GM15510 (cell line): ENCODE data around the gene SIGLEC5.

ENCODE experiments used
- POLR2A ChIP-seq: IDR thresholded peaks from 3 replicates; pipeline ENCODE4 v1.6.1; 2011; ENCODE audit warnings: borderline replicate concordance; ENCODE audit not compliant: insufficient read length; ENCODE audit errors: extremely low read depth

The SIGLEC5 gene

DNA sequence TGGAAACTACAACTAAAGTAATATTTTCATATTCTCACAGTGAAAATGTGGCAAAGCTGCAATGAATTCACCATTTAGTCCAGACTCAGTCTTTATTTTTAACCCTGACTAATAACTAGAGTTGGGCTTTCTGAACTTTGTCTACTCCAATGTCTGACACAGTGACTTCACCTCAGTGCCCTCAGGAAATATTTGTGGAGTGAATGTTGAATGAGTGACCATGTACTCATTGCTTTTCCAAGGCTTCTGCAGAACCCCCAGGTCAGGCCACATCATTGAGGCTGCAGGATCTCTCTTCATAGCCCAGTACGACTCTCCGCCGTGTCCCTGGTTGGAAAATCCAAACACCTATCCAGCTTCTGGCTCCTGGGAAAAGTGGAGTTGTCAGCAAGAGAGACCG lies 57.3 kb downstream of the SIGLEC5 start:
- TF ChIP-seq POLR2A, result no peak

DNA sequence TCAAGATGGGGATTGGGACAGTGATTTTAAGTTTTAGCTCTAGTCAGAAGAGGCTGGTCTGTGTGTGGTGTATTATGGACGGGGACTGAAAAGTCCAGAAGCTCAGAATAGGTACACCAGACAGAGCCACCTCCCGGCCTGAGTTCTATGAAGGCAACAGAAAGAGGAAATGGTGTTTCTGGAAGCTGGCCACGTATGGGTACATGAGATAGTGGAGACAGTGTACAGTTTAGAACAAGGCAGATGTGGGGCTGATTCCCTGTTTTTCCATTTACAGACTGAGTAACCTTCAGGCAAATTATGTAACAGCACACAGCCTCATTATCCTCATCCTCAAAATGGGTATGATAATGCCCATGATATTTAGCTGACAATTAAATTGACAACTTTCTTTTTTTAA lies 57.8 kb downstream of the SIGLEC5 start:
- TF ChIP-seq POLR2A, result no peak

DNA sequence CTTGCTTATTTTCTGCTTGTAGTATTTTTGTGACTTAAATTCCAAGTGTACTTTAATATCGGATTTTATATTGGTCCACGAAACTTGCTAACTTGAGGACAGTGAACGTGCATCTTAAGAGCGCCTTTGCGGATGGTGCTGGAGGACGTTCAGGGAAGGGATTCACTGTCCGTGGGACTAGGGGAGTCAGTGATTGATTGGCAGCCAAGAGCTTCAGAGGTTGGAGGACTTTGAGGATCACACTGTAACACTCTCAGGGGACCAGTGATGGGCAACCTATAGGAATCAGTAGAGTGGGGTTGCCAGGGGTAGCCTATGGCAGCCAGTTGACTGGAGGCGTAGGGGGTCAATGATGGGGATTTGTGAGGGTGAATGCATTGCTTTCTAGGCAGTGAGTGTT lies 58.6 kb downstream of the SIGLEC5 start:
- no peak for TF ChIP-seq POLR2A

DNA sequence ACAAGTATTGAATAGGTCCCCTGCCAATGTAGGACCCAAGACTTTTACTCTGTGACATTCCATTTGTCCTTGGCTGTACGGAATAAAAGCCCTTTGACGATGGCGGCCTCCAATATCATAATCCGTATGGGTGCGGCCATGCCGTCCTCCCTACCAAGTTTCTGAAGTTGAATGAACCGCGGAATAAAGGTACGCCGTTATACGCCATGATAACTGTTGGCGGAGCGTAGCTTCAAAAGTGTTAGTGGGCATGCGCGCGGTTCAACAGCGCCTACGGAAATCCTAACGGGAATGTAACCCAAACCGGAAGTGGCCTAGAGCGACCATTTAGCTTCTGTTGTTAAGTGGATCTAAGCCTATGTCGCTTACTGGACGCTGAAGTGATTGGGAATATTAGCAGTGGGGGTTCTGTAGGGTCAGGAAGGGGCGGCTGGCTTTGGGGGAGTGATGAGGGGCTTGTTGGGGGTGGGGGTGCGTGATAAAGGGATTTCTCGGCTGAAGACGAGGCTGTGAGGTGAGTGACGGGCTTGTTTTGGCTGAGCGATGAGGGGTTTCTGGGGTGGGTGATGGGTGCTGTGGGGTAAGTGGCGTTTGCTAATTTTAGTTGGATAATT lies 59.1 kb downstream of the SIGLEC5 start, which contains the start of gene ZNF175:
Gene ZNF175 (plus strand): TSS at position 322 of the 614 bp plus-strand sequence. CDS start 2,047 bp downstream, outside the sequence.
- no peak for TF ChIP-seq POLR2A

- no peak for TF ChIP-seq POLR2A
These were observed 61.7 kb downstream of the SIGLEC5 start for GRCh38 chr19:51568456-51568855.

- TF ChIP-seq POLR2A, result no peak
These were observed 62.6 kb downstream of the SIGLEC5 start for GRCh38 chr19:51567583-51567982.

GRCh38 chr19:51566489-51567100 lies 63.6 kb downstream of the SIGLEC5 start:
- no peak for TF ChIP-seq POLR2A

- TF ChIP-seq POLR2A, result no peak
These were observed 64.6 kb downstream of the SIGLEC5 start for GRCh38 chr19:51565583-51565982.

GRCh38 chr19:51564791-51565190 lies 65.4 kb downstream of the SIGLEC5 start:
- no peak for TF ChIP-seq POLR2A
